ENCODE results near the gene NDUFC1. TPM values are rescaled to one million over a fixed set of nuclear protein-coding genes. Genes with fewer than 3 reads are reported as not detected.

The NDUFC1 gene
- total and polyA plus RNA-seq, 2 donors (not counting 3 experiments of a cell fraction or from before 2014, with no cell fraction given) = 65.2 to 78.1 TPM

GRCh38 chr4:139241784-139242151 lies 60.5 kb downstream of the NDUFC1 start:
- Histone ChIP-seq H3K36me3 (ENCODE audit: control insufficient read depth in 2 of 2, extremely low read depth in 1 of 2, insufficient read depth in 2 of 2, low read length in 2 of 2) (no peaks in the 10 kb centered on the region), H3K79me2 (ENCODE audit: control insufficient read depth, insufficient read depth, low read length) (no peaks in the 10 kb centered on the region), H3K4me1 (ENCODE audit: control insufficient read depth, extremely low read depth, insufficient read depth, low read length) (peaks cover 6% of the 10 kb centered on the region), H3K9ac (replicated peaks; ENCODE audit: extremely low read depth, insufficient read depth, low read length) (no peak overlapping the region), H2AFZ (ENCODE audit: low read depth, low read length) (no peak overlapping the region), H3K27me3 (ENCODE audit: control insufficient read depth in 2 of 2, insufficient read depth in 2 of 2, low read length in 2 of 2) (no peaks in the 10 kb centered on the region), H4K20me1 (replicated peaks; ENCODE audit: control insufficient read depth, extremely low read depth, insufficient read depth, low read length) (no peaks in the 10 kb centered on the region), H3K4me3 (replicated peaks in 1 of 3; ENCODE audit: insufficient read depth in 1 of 3, low read depth in 1 of 3, low read length in 3 of 3) (no peak overlapping the region), H3K4me2 (ENCODE audit: insufficient read depth, low read length) (no peak overlapping the region), H3K9me1 (replicated peaks; ENCODE audit: control insufficient read depth, extremely low read depth, insufficient read depth, low read length) (no peaks in the 10 kb centered on the region), H3K27ac (ENCODE audit: insufficient read depth, low read depth, low read length) (no peak overlapping the region), H3K9me3 (replicated peaks; ENCODE audit: control insufficient read depth, insufficient read depth, low read length) (no peaks in the 10 kb centered on the region)
- intact Hi-C loops (cut with micrococcal nuclease) (no loop called here), dilution Hi-C loops (cut with MboI; ENCODE audit: extremely low pct_ligation_motif_present, low sequenced_read_pairs) (no loop called here)
- DNase-seq (ENCODE audit: low read depth, low spot score) = no peak
- no peak for FAIRE-seq
- ChIA-PET CTCF (no interaction called here), POLR2A (no interaction called here)
- no peak for TF ChIP-seq EZH2 (IDR thresholded peaks at IDR 0.05; ENCODE audit: borderline replicate concordance, low read depth, low read length, severe bottlenecking)
- no peak for TF ChIP-seq POLR2AphosphoS5 (IDR thresholded peaks at IDR 0.05; ENCODE audit: insufficient read depth, low read depth, low read length)
- no peak for TF ChIP-seq JUN (IDR thresholded peaks at IDR 0.05; ENCODE audit: borderline replicate concordance, insufficient read depth, insufficient read length, low read depth)
- no peak for TF ChIP-seq FOS (IDR thresholded peaks at IDR 0.05; ENCODE audit: borderline replicate concordance, insufficient read depth, low read length)
- TF ChIP-seq, protein P1, sequence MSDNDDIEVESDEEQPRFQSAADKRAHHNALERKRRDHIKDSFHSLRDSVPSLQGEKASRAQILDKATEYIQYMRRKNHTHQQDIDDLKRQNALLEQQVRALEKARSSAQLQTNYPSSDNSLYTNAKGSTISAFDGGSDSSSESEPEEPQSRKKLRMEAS (IDR thresholded peaks at IDR 0.05; ENCODE audit: insufficient read depth, insufficient read length) = no peak
- TF ChIP-seq GATA2 (IDR thresholded peaks at IDR 0.05; ENCODE audit: insufficient read depth, insufficient read length, low read depth, low read length) = no peak
- no peak for TF ChIP-seq MYC (IDR thresholded peaks at IDR 0.05; ENCODE audit: low read depth, low read length)
- TF ChIP-seq POLR2A (IDR thresholded peaks at IDR 0.05; ENCODE audit: low read depth, low read length) = no peak
- TF ChIP-seq CTCF (IDR thresholded peaks at IDR 0.05; ENCODE audit: extremely low read depth in 1 of 2, insufficient read depth in 1 of 2, low read depth in 1 of 2, low read length in 2 of 2) = no peak
- no TSS peak for BruUV-seq (replicated peaks)
